Body of pancreas (tissue), 4 donors: ENCODE measurements around the gene SMIM1.

Source experiments
- POLR2A ChIP-seq, 3 donors: fragments of 450-650 bp; IDR thresholded peaks; one replicate each; pipeline ENCODE4 v1.6.1; 2016; ENCODE audit warnings: antibody characterized with exemption in 3 of 3, mild to moderate bottlenecking in 2 of 3
- TF ChIP-seq, protein P1 (sequence below), 7 experiments: fragments of 450-650 bp in 4 of 7; fragments of 200-600 bp in 3 of 7; sonication (generic) in 3 of 7; IDR thresholded peaks; one replicate each; pipeline ENCODE4 v1.5.1; 2016 to 2019; ENCODE audit warnings: antibody characterized with exemption in 7 of 7

DNA sequence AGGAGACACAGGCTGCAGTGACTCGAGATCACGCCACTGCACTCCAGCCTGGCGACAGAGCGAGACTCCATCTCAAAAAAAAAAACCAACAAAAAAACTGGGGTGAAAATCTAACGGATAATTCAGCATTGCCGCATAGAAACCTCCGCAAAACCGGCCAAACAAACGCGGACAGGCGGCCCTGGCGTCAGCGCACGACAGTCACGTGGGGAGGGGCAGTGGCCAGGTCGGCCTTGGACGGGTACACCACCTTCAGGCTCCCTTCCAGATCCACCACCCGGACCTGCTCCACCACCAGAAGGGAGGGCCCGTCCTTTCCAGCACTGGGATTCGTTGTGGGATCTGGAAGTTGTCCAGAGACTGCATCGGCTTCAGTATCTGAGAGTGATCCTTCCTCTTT lies 8.4 kb downstream of the SMIM1 start:
- TF ChIP-seq, protein P1, sequence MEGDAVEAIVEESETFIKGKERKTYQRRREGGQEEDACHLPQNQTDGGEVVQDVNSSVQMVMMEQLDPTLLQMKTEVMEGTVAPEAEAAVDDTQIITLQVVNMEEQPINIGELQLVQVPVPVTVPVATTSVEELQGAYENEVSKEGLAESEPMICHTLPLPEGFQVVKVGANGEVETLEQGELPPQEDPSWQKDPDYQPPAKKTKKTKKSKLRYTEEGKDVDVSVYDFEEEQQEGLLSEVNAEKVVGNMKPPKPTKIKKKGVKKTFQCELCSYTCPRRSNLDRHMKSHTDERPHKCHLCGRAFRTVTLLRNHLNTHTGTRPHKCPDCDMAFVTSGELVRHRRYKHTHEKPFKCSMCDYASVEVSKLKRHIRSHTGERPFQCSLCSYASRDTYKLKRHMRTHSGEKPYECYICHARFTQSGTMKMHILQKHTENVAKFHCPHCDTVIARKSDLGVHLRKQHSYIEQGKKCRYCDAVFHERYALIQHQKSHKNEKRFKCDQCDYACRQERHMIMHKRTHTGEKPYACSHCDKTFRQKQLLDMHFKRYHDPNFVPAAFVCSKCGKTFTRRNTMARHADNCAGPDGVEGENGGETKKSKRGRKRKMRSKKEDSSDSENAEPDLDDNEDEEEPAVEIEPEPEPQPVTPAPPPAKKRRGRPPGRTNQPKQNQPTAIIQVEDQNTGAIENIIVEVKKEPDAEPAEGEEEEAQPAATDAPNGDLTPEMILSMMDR (IDR thresholded peaks at IDR 0.05): no peak
- TF ChIP-seq POLR2A (IDR thresholded peaks at IDR 0.05): no peak
